HUES48 (cell line): ENCODE results near the gene EYA4.

Experiments used
- H3K27ac ChIP-seq: one replicate; pipeline ENCODE4 v1.7.0; 2013; ENCODE audit warnings: low read depth, low read length, inconsistent platforms
- H3K27me3 ChIP-seq: 2 replicates; pipeline ENCODE4 v1.6.1; 2013; ENCODE audit warnings: mild to moderate bottlenecking, low read length; ENCODE audit not compliant: control insufficient read depth, insufficient read depth
- H3K36me3 ChIP-seq: 2 replicates; pipeline ENCODE4 v1.6.1; 2013; ENCODE audit warnings: low read length; ENCODE audit not compliant: control insufficient read depth, insufficient read depth
- H3K4me1 ChIP-seq: 2 replicates; pipeline ENCODE4 v1.6.1; 2013; ENCODE audit warnings: mild to moderate bottlenecking, low read length; ENCODE audit not compliant: control insufficient read depth, insufficient read depth
- H3K4me3 ChIP-seq: 2 replicates; pipeline ENCODE4 v1.5.1; 2013; ENCODE audit warnings: mild to moderate bottlenecking, low read depth, low read length
- H3K9ac ChIP-seq: 2 replicates; pipeline ENCODE4 v1.6.1; 2013; ENCODE audit warnings: mild to moderate bottlenecking, low read depth, low read length, moderate library complexity
- H3K9me3 ChIP-seq: 2 replicates; pipeline ENCODE4 v1.6.1; 2013; ENCODE audit warnings: low read length; ENCODE audit not compliant: control insufficient read depth, insufficient read depth

The EYA4 gene

GRCh38 chr6:133317704-133318103 lies 76.5 kb downstream of the EYA4 start:
- no peaks in the 10 kb centered on the region for H3K27me3 ChIP-seq
- no peaks in the 10 kb centered on the region for H3K9me3 ChIP-seq
- no peak overlapping the region for H3K27ac ChIP-seq
- peaks cover 8% of the 10 kb centered on the region for H3K4me1 ChIP-seq
- no peak overlapping the region for H3K9ac ChIP-seq
- H3K36me3 ChIP-seq: no peaks in the 10 kb centered on the region
- no peak overlapping the region for H3K4me3 ChIP-seq

- Histone ChIP-seq H3K4me1 (no peaks in the 10 kb centered on the region), H3K4me3 (no peak overlapping the region), H3K27ac (no peak overlapping the region), H3K9ac (no peak overlapping the region), H3K9me3 (no peaks in the 10 kb centered on the region), H3K27me3 (no peaks in the 10 kb centered on the region), H3K36me3 (no peaks in the 10 kb centered on the region)
Observed at GRCh38 chr6:133326584-133326983, 85.4 kb downstream of the EYA4 start.

GRCh38 chr6:133333852-133334251 lies 92.7 kb downstream of the EYA4 start:
- Histone ChIP-seq H3K9me3 (no peaks in the 10 kb centered on the region), H3K27me3 (no peaks in the 10 kb centered on the region), H3K4me1 (no peaks in the 10 kb centered on the region), H3K9ac (no peak overlapping the region), H3K36me3 (no peaks in the 10 kb centered on the region), H3K4me3 (no peak overlapping the region), H3K27ac (no peak overlapping the region)

- no peak overlapping the region for H3K4me3 ChIP-seq
- no peaks in the 10 kb centered on the region for H3K36me3 ChIP-seq
- no peaks in the 10 kb centered on the region for H3K27me3 ChIP-seq
- no peaks in the 10 kb centered on the region for H3K9me3 ChIP-seq
- H3K9ac ChIP-seq: no peak overlapping the region
- H3K4me1 ChIP-seq: no peaks in the 10 kb centered on the region
- H3K27ac ChIP-seq: no peak overlapping the region
Observed at GRCh38 chr6:133337308-133337707, 96.2 kb downstream of the EYA4 start.

GRCh38 chr6:133339543-133340384 lies 98.6 kb downstream of the EYA4 start:
- H3K36me3 ChIP-seq: no peaks in the 10 kb centered on the region
- H3K4me3 ChIP-seq: no peak overlapping the region
- H3K27ac ChIP-seq: no peak overlapping the region
- H3K9me3 ChIP-seq: no peaks in the 10 kb centered on the region
- no peaks in the 10 kb centered on the region for H3K27me3 ChIP-seq
- no peak overlapping the region for H3K9ac ChIP-seq
- no peaks in the 10 kb centered on the region for H3K4me1 ChIP-seq

- Histone ChIP-seq H3K36me3 (no peaks in the 10 kb centered on the region), H3K27me3 (no peaks in the 10 kb centered on the region), H3K9ac (no peak overlapping the region), H3K4me1 (no peaks in the 10 kb centered on the region), H3K27ac (no peak overlapping the region), H3K4me3 (no peak overlapping the region), H3K9me3 (no peaks in the 10 kb centered on the region)
Observed at GRCh38 chr6:133340557-133340956, 99.4 kb downstream of the EYA4 start.

GRCh38 chr6:133341607-133342158 lies 100.5 kb downstream of the EYA4 start:
- no peaks in the 10 kb centered on the region for H3K27me3 ChIP-seq
- no peaks in the 10 kb centered on the region for H3K4me1 ChIP-seq
- H3K27ac ChIP-seq: no peak overlapping the region
- H3K9ac ChIP-seq: no peak overlapping the region
- no peaks in the 10 kb centered on the region for H3K36me3 ChIP-seq
- no peaks in the 10 kb centered on the region for H3K9me3 ChIP-seq
- H3K4me3 ChIP-seq: no peak overlapping the region

GRCh38 chr6:133343220-133343619 lies 102.1 kb downstream of the EYA4 start:
- no peaks in the 10 kb centered on the region for H3K27me3 ChIP-seq
- no peak overlapping the region for H3K27ac ChIP-seq
- no peak overlapping the region for H3K9ac ChIP-seq
- H3K4me1 ChIP-seq: no peaks in the 10 kb centered on the region
- no peak overlapping the region for H3K4me3 ChIP-seq
- H3K36me3 ChIP-seq: no peaks in the 10 kb centered on the region
- H3K9me3 ChIP-seq: no peaks in the 10 kb centered on the region

GRCh38 chr6:133348846-133349245 lies 107.7 kb downstream of the EYA4 start:
- Histone ChIP-seq H3K36me3 (no peaks in the 10 kb centered on the region), H3K4me1 (no peaks in the 10 kb centered on the region), H3K9me3 (no peaks in the 10 kb centered on the region), H3K27ac (no peak overlapping the region), H3K4me3 (no peak overlapping the region), H3K9ac (no peak overlapping the region), H3K27me3 (no peaks in the 10 kb centered on the region)

GRCh38 chr6:133350928-133351327 lies 109.8 kb downstream of the EYA4 start:
- Histone ChIP-seq H3K4me1 (no peaks in the 10 kb centered on the region), H3K27ac (no peak overlapping the region), H3K36me3 (no peaks in the 10 kb centered on the region), H3K4me3 (no peak overlapping the region), H3K9ac (no peak overlapping the region), H3K27me3 (no peaks in the 10 kb centered on the region), H3K9me3 (no peaks in the 10 kb centered on the region)

GRCh38 chr6:133352046-133352445 lies 110.9 kb downstream of the EYA4 start:
- H3K9ac ChIP-seq: no peak overlapping the region
- H3K27ac ChIP-seq: no peak overlapping the region
- H3K27me3 ChIP-seq: no peaks in the 10 kb centered on the region
- no peak overlapping the region for H3K4me3 ChIP-seq
- no peaks in the 10 kb centered on the region for H3K9me3 ChIP-seq
- H3K4me1 ChIP-seq: no peaks in the 10 kb centered on the region
- H3K36me3 ChIP-seq: no peaks in the 10 kb centered on the region
